Right lung (tissue), 5 donors: ENCODE measurements around the gene KDM3B. TPM values are rescaled to one million over a fixed set of nuclear protein-coding genes. Genes with fewer than 3 reads are reported as not detected.
"Not testable (repeated sequence)": the region's sequence is repeated elsewhere in the genome, so short reads cannot be mapped to it uniquely, and the experiment has no call there.

Source experiments
- DNase-seq, 2 donors: peaks; one replicate each; pipeline ENCODE4 v3.0.0-alpha.2; 2013
- polyA plus RNA-seq, 5 donors: library from polyadenylated mRNA; unstranded; fragments of 120-200 nt; gene quantifications; one replicate each; pipeline versions ENCODE4 v1.2.1 to v1.2.3, GENCODE V29; 2013; ENCODE audit warnings: inconsistent platforms in 1 of 5, low replicate concordance in 1 of 5; ENCODE audit not compliant: insufficient read length in 5 of 5, insufficient read depth in 1 of 5

KDM3B gene
- polyA plus RNA-seq, 5 donors: 58.7 to 86.0 (median 76.6) TPM

- no peak for DNase-seq
These were observed 113.8 kb downstream of the KDM3B start for GRCh38 chr5:138466125-138466899.

DNA sequence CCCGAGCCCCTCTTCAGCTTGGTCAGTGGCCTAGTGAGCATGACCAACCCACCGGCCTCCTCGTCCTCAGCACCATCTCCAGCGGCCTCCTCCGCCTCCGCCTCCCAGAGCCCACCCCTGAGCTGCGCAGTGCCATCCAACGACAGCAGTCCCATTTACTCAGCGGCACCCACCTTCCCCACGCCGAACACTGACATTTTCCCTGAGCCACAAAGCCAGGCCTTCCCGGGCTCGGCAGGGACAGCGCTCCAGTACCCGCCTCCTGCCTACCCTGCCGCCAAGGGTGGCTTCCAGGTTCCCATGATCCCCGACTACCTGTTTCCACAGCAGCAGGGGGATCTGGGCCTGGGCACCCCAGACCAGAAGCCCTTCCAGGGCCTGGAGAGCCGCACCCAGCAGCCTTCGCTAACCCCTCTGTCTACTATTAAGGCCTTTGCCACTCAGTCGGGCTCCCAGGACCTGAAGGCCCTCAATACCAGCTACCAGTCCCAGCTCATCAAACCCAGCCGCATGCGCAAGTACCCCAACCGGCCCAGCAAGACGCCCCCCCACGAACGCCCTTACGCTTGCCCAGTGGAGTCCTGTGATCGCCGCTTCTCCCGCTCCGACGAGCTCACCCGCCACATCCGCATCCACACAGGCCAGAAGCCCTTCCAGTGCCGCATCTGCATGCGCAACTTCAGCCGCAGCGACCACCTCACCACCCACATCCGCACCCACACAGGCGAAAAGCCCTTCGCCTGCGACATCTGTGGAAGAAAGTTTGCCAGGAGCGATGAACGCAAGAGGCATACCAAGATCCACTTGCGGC is 114.6 kb downstream of the KDM3B start:
- DNase-seq: no peak

- no peak for DNase-seq
These were observed 115.2 kb downstream of the KDM3B start for GRCh38 chr5:138467711-138468132.

DNA sequence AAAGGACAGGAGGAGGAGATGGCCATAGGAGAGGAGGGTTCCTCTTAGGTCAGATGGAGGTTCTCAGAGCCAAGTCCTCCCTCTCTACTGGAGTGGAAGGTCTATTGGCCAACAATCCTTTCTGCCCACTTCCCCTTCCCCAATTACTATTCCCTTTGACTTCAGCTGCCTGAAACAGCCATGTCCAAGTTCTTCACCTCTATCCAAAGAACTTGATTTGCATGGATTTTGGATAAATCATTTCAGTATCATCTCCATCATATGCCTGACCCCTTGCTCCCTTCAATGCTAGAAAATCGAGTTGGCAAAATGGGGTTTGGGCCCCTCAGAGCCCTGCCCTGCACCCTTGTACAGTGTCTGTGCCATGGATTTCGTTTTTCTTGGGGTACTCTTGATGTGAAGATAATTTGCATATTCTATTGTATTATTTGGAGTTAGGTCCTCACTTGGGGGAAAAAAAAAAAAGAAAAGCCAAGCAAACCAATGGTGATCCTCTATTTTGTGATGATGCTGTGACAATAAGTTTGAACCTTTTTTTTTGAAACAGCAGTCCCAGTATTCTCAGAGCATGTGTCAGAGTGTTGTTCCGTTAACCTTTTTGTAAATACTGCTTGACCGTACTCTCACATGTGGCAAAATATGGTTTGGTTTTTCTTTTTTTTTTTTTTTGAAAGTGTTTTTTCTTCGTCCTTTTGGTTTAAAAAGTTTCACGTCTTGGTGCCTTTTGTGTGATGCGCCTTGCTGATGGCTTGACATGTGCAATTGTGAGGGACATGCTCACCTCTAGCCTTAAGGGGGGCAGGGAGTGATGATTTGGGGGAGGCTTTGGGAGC is 115.9 kb downstream of the KDM3B start:
- DNase-seq: no peak

GRCh38 chr5:138468966-138469539 is 116.6 kb downstream of the KDM3B start:
- DNase-seq: no peak

GRCh38 chr5:138469540-138470321 is 117.2 kb downstream of the KDM3B start:
- DNase-seq: peak; percentile 68 to 71

DNA sequence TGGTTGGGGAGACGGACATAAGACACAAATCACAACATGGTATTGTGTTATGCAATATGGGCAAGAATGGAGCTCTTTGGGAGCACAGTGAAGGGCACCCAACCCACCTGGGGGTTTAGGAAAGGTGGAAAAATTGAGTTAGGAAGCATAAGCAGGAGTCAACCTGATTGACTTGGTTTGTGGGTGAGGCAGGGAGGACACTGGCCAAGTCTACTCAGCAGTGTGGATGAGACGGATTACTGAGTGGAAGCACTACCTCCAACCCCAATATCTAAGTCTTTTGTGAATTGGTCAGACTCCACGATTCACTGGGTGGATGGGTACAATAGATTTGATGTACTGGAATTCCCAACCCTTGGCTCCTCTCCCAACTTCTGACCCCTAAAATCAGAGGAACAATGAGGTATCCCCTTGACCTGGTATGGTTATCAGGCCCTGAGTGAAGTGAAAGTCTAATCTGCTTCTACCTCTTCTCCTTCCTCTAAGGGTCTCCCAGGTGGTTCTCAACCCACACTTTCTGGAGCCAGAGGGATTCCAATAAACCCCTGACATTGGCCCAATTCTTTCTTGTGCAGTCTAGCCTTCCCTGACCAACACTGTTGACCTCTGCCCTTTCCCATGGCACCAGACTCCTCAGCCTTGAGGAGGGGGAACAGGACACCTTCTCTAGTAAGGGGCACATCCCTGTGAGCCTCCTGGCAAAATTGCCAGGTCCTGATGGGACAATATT is 118.0 kb downstream of the KDM3B start:
- no peak for DNase-seq

GRCh38 chr5:138471052-138471361 is 118.5 kb downstream of the KDM3B start:
- DNase-seq: no peak

- no peak for DNase-seq
These were observed 119.9 kb downstream of the KDM3B start for GRCh38 chr5:138472353-138472752.

GRCh38 chr5:138473151-138473550 is 120.7 kb downstream of the KDM3B start:
- DNase-seq: not testable (repeated sequence)

DNA sequence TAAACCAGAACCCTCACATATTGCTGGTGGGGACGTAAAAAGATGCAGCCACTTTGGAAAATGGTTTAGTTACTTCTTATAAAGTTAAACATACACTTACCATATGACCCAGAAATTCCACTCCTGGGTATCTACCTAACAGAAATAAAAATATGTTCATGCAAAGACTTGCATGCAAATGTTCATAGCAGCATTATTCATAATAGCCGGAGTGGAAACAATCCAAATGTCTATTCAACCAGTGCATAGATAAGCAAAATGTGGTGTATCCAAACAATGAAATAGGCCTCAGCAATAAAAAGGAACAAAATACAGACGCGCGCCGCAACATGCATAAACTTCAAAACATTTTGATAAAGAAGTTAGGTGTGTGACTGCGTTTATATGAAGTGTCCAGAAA is 124.4 kb downstream of the KDM3B start:
- no peak for DNase-seq

- DNase-seq: no peak
These were observed 130.2 kb downstream of the KDM3B start for GRCh38 chr5:138482638-138483037.

Other genes starting within 250 kb of the KDM3B start
- 10 to 100 TPM; 10.2 to 12.1 (median 10.7) TPM for gene NME5, start 213.3 kb upstream of the KDM3B start, polyA plus RNA-seq
- gene BRD8, start 174.1 kb upstream of the KDM3B start, polyA plus RNA-seq: 100 to 1,000 TPM; 107 to 197 (median 186) TPM
- 10 to 100 TPM; 32.3 to 94.5 (median 49.2) TPM for gene KIF20A, start 173.6 kb upstream of the KDM3B start, polyA plus RNA-seq
- gene CDC23, start 139.4 kb upstream of the KDM3B start, polyA plus RNA-seq: 10 to 100 TPM; 46.2 to 67.0 (median 59.3) TPM
- gene GFRA3, start 78.1 kb upstream of the KDM3B start, polyA plus RNA-seq: 1 to 10 TPM; 2.7 to 5.5 (median 3.2) TPM
- gene CDC25C, start 20.9 kb upstream of the KDM3B start, polyA plus RNA-seq: 10 to 100 TPM in 3 of 5 donors, 1 to 10 TPM in 2; 5.7 to 16.4 (median 10.2) TPM
- gene FAM53C, start 14.4 kb upstream of the KDM3B start, polyA plus RNA-seq: 10 to 100 TPM; 37.8 to 46.9 (median 40.3) TPM
- gene REEP2, start 86.4 kb downstream of the KDM3B start, polyA plus RNA-seq: 1 to 10 TPM; 1.5 to 2.4 (median 1.9) TPM
- gene EGR1, start 112.8 kb downstream of the KDM3B start, polyA plus RNA-seq: 100 to 1,000 TPM in 4 of 5 donors, 10 to 100 TPM in 1; 44.6 to 383 (median 307) TPM
- 10 to 100 TPM; 62.5 to 84.3 (median 72.0) TPM for gene ETF1, start 190.6 kb downstream of the KDM3B start, polyA plus RNA-seq
- 100 to 1,000 TPM; 182 to 221 (median 212) TPM for gene HSPA9, start 222.7 kb downstream of the KDM3B start, polyA plus RNA-seq